ENCODE measurements around the gene PCBP2.

DNA sequence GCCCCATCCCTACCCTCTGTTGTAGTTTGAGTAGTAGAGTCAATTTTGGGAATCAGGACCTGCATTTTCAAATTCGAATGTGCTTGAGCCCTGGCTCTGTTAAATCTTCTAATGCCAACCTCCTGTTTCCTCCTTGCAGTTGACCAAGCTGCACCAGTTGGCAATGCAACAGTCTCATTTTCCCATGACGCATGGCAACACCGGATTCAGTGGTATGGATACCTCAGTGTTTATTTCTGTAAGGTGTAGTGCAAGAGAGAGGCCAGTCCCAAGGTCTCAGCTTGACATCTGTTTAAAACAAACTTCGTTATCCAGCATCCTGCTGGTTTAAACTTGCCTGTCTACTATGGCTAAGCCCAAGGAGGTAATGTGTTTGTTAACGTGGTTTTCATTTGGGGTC is 15.2 kb downstream of the PCBP2 start:
- TF ChIP-seq CTCF (IDR thresholded peaks at IDR 0.05) (no peak), POLR2A (IDR thresholded peaks at IDR 0.05) (no peak)

Measured in right lobe of liver (tissue), 4 donors.